ENCODE results near the gene MSRB2.

DNA sequence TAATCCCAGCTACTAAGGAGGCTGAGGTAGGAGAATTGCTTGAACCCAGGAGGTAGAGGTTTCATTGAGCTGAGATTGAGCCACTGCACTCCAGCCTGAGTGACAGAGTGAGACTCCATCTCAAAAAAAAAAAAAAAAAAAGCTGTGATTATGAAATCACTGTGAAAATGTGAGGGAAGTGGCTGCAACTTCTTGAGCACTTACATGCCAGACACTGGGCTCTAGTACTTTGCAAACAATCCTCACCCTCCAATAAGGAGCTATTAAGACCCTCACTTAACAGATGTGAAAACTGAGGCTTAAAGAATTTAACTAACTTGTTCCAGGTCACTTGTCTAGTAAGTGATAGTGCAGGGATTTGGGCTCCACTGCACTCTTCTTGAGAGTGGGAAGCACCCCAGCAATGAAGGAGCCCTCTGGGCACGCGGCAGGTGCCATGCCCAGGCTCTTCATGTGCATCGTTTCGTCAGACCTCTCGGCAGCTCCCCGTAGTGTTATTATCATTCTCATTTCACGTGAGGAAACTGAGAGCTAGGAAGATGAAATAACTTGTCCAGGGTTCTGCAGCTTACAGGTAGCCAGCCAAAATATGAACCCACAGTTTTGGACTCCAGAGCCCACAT is 19.0 kb downstream of the MSRB2 start:
- TF ChIP-seq YY1 (IDR thresholded peaks at IDR 0.05; ENCODE audit: insufficient read depth, insufficient read length) (no peak), ZNF274 (IDR thresholded peaks at IDR 0.05; ENCODE audit: low read depth, low read length) (no peak), SUZ12 (IDR thresholded peaks at IDR 0.05; ENCODE audit: extremely low read depth, insufficient read depth, insufficient read length) (no peak)

Measured in NT2/D1 (cell line).